ENCODE measurements around the gene CLEC7A.

Gene CLEC7A

GRCh38 chr12:10094646-10095395 is 35.2 kb downstream of the CLEC7A start:
- DNase-seq (ENCODE audit: low read depth): no peak

GRCh38 chr12:10088955-10089900 is 40.8 kb downstream of the CLEC7A start:
- no peak for DNase-seq (ENCODE audit: low read depth)

- no peak for DNase-seq (ENCODE audit: low read depth)
These were observed 42.0 kb downstream of the CLEC7A start for GRCh38 chr12:10088031-10088430.

DNA sequence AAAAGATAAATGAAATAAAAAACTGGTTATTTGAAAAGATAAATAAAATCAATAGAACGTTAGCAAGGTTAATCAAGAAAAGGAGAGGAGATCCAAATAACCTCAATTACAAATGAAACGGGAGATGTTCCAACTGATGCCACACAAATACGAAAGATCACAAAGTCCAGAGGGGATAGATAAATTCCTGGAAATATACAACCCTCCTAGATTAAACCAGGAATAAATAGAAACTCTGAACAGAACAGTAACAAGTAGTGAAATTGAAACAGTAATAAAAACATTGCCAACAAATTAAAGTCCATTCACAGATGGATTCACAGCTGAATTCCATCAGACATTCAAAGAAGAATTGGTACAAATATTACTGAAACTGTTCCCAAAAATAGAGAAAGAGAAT is 43.6 kb downstream of the CLEC7A start:
- no peak for DNase-seq (ENCODE audit: low read depth)

- DNase-seq (ENCODE audit: low read depth): no peak
These were observed 45.3 kb downstream of the CLEC7A start for GRCh38 chr12:10084733-10085132.

DNA sequence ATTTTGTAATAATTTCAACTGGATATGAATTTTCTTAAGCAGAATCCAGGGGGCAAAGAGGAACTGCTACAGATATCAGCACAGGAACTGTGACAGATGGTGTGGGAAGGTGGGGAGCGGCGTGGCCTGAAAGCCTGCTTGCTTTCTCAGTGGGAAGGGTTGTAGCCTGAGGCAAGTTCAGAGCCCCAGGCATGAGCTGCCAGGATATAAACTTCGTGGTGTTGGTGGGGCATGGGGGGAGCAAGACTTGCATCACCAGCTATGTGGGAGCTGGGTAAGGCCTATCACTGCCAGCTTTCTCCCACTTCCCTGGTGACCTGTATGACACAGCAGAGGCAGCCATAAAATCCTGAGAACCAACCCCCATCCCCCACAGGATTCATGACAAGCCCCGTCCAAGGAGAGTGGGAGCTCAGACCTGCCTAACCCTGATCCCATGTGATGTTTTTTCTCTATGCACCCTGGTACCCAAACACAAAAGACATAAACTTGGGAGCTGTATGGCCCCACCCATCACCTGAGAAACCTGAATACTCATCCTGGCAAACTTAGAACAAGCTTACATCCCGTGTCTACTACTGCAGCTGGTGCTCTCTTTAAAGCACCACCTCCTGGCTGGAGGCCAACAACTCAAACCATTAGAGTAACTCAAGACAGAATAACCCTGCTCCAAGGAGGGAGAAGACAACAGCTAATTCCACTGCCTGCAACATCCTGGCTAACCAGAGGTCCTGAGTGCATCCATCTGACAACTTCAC is 47.7 kb downstream of the CLEC7A start:
- no peak for DNase-seq (ENCODE audit: low read depth)

GRCh38 chr12:10075451-10075850 is 54.5 kb downstream of the CLEC7A start:
- no peak for DNase-seq (ENCODE audit: low read depth)

GRCh38 chr12:10073261-10073660 is 56.7 kb downstream of the CLEC7A start:
- DNase-seq (ENCODE audit: low read depth): no peak

DNA sequence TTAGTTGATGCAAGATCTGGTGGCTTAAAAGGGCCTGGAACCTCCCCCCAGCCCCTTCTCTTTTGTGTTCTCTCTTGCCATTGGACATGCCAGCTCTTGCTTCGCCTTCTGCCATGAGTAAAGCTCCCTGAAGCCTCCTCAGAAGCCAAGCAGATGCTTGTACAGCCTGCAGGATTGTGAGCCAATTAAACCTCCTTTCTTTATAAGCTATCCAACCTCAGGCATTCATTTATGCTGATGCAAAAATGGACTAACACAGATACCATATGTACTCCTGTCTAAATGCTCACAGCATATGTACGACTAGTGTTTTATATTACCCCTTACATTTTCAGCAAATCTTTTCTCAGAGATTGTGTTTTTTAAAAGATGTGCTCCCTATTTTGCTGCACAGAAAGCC is 57.9 kb downstream of the CLEC7A start:
- DNase-seq (ENCODE audit: low read depth): no peak

DNA sequence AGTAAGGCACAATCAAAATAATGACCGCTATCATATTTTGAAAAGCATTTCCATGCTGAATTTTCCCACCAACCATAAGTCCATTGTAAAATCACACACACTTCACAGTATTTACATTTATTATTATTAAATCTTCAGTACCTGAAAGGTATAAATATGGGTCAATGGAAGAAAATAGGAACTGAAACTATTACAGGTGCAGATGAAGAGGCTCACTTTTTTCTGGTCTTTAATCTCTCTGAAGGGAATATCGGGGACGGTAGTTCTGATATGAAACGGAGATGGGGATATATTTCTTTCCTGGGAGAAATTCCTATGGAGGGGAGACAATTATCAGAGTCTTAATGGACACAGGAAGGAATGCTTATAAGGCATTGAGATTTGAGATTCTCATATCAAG is 59.6 kb downstream of the CLEC7A start:
- no peak for DNase-seq (ENCODE audit: low read depth)

DNA sequence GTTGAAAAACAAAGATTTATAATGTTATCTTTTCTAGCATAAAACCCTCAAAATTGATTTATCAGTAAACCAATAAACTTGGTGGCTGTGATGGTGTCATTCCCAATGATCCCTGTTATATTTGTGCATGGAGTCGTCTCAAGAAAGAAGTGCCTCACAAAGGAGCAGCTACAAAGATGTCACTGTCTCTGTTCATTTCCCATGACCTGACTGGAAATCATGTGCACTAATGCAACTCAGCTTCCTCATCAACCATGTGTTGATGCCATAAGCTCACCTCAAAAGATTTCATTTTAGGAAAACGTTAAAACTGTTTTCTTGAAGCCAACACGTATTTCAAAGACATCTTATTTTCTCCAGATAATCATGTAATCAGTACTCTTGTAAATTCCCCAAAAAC is 60.0 kb downstream of the CLEC7A start:
- no peak for DNase-seq (ENCODE audit: low read depth)

DNA sequence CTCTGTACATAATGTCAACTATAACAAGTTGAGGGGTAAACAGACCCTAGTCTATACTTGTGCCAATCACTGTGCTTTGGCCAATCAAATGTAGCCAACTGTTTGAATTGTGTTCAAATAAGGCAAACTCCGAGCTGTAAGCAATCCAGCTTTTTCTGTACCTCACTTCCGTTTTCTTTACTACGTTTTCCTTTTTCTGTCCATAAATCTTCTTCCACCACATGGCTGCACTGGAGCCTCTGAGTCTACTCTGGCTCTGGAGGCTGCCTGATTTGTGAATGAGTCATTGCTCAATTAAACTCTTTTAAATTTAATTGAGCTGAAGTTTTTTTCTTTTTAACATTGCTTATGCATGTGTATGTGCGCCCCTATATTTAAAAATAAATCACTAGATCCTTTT is 60.9 kb downstream of the CLEC7A start:
- no peak for DNase-seq (ENCODE audit: low read depth)

- DNase-seq (ENCODE audit: low read depth): no peak
These were observed 61.4 kb downstream of the CLEC7A start for GRCh38 chr12:10068644-10069043.

- DNase-seq (ENCODE audit: low read depth): no peak
These were observed 62.1 kb downstream of the CLEC7A start for GRCh38 chr12:10067942-10068341.

DNA sequence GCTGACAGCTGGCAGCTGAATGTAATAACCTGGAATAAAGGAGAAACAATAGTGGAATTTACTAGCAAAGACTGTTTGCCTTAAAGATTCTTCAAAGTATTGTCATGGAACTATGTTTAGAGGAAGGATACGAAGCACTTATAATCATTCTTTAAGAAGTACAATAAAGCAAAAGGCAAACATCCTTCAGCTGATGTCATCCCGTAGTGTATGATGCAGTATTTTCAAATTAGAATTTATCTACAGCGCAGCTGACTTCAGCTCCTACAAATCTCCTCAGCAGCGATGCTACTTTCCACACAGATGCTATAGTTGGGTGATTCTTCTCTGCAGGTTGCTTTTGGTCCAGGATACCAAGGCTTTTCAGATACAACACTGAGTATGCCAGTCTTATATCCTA is 62.7 kb downstream of the CLEC7A start:
- DNase-seq (ENCODE audit: low read depth): no peak

Measured in activated T-cell treated with anti-CD3 and anti-CD28 coated beads for 24 hours (primary cell).